SH-SY5Y (cell line): ENCODE results near the gene IRAK1.

Experiments
- GATA2 ChIP-seq: IDR thresholded peaks from 2 replicates; pipeline ENCODE4 v1.6.1; 2011; ENCODE audit warnings: mild to moderate bottlenecking, low read depth, low read length
- GATA3 ChIP-seq: IDR thresholded peaks from 2 replicates; pipeline ENCODE4 v1.6.1; 2011; ENCODE audit warnings: low read depth, mild to moderate bottlenecking, low read length, moderate library complexity

DNA sequence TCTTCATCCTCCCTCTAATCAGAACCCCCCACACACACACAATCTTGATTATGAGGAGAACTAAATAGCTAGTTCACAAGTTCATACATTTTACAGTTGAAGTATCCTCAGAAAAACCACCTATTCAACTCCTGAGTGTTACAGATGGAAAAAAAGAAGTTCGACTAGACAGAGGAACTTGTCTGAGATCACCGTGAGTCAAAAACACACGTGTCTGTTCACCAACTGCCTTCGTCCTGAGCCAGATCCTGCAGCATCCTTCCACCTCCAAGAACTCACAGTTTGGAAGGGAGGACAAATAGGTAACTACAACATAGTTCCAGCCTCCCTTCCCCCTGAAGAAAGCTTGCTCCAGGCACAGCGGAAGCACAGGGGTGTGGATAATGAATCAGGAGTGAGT is 19.0 kb upstream of the IRAK1 start:
- no peak for TF ChIP-seq GATA3
- no peak for TF ChIP-seq GATA2
